Kidney tubule cell (primary cell): Measurements from ENCODE around the gene CMC1.

Experiments used
- DNase-seq: peaks from one replicate; pipeline ENCODE4 v3.0.0-alpha.2; 2018; ENCODE audit warnings: low spot score

The CMC1 gene

GRCh38 chr3:28300345-28300962 is 59.0 kb downstream of the CMC1 start:
- no peak for DNase-seq

GRCh38 chr3:28301688-28302087 is 60.3 kb downstream of the CMC1 start:
- DNase-seq, result no peak

- no peak for DNase-seq
Measured at GRCh38 chr3:28308196-28308595, 66.8 kb downstream of the CMC1 start.

- no peak for DNase-seq
Measured at GRCh38 chr3:28315711-28316110, 74.3 kb downstream of the CMC1 start.

GRCh38 chr3:28316226-28316625 is 74.8 kb downstream of the CMC1 start:
- DNase-seq, result no peak

- peak; percentile 54 for DNase-seq
Measured at GRCh38 chr3:28317438-28318022, 76.1 kb downstream of the CMC1 start.

GRCh38 chr3:28320981-28321380 is 79.6 kb downstream of the CMC1 start:
- DNase-seq, result no peak

GRCh38 chr3:28322464-28322863 is 81.0 kb downstream of the CMC1 start:
- peak; percentile 59 for DNase-seq

- no peak for DNase-seq
Measured at GRCh38 chr3:28326458-28326926, 85.1 kb downstream of the CMC1 start.

GRCh38 chr3:28328188-28329151 is 87.1 kb downstream of the CMC1 start:
- DNase-seq, result peak; percentile 29

GRCh38 chr3:28334552-28334951 is 93.1 kb downstream of the CMC1 start:
- no peak for DNase-seq

GRCh38 chr3:28335246-28335645 is 93.8 kb downstream of the CMC1 start:
- DNase-seq, result no peak

GRCh38 chr3:28337230-28337629 is 95.8 kb downstream of the CMC1 start:
- DNase-seq, result no peak

- no peak for DNase-seq
Measured at GRCh38 chr3:28343144-28343543, 101.7 kb downstream of the CMC1 start.

- DNase-seq, result no peak
Measured at GRCh38 chr3:28345690-28346089, 104.3 kb downstream of the CMC1 start.

- DNase-seq, result peak; percentile 16
Measured at GRCh38 chr3:28347374-28348264, 106.2 kb downstream of the CMC1 start.

GRCh38 chr3:28348265-28348628 is 106.8 kb downstream of the CMC1 start:
- DNase-seq, result no peak

GRCh38 chr3:28348629-28349468 is 107.4 kb downstream of the CMC1 start, which contains the start of the genes AZI2 and ZCWPW2:
Gene AZI2, minus strand, starts transcription at chr3:28348824. Its CDS starts 8,207 bp downstream, at chr3:28340617.
Gene ZCWPW2, plus strand, starts transcription at chr3:28348721. Its CDS starts 64,348 bp downstream, at chr3:28413069.
- peak; percentile 95 for DNase-seq

GRCh38 chr3:28349469-28350000 is 108.1 kb downstream of the CMC1 start:
- DNase-seq, result no peak
